Cardiac muscle cell (in vitro differentiated cells and primary cell): ENCODE data around the gene B4GALT1. TPM values are rescaled to one million over a fixed set of nuclear protein-coding genes. Genes with fewer than 3 reads are reported as not detected.
"Not testable (repeated sequence)": the region's sequence is repeated elsewhere in the genome, so short reads cannot be mapped to it uniquely, and the experiment has no call there.

Source experiments
- DNase-seq, 2 donors: peaks; one replicate each; pipeline versions ENCODE4 v3.0.0 to v3.0.0-alpha.2; 2010 to 2017; ENCODE audit warnings: low read depth in 1 of 2, low spot score in 1 of 2
- H3K27ac ChIP-seq: fragments of 200-600 bp; sonication (generic); 2 replicates; pipeline ENCODE4 v1.5.1; 2016
- H3K27me3 ChIP-seq: fragments of 200-600 bp; sonication (generic); 2 replicates; pipeline ENCODE4 v1.6.0; 2016; ENCODE audit warnings: control low read depth
- H3K36me3 ChIP-seq: fragments of 200-600 bp; sonication (generic); 2 replicates; pipeline ENCODE4 v1.5.1; 2016; ENCODE audit warnings: control low read depth
- H3K4me1 ChIP-seq: fragments of 200-600 bp; sonication (generic); 2 replicates; pipeline ENCODE4 v1.8.1; 2017; ENCODE audit warnings: low read depth, mild to moderate bottlenecking, mixed run types
- H3K4me3 ChIP-seq: fragments of 200-600 bp; sonication (generic); 2 replicates; pipeline ENCODE4 v1.5.1; 2016; ENCODE audit warnings: mild to moderate bottlenecking
- H3K9me3 ChIP-seq: fragments of 200-600 bp; sonication (generic); 2 replicates; pipeline ENCODE4 v1.5.1; 2017; ENCODE audit warnings: low read depth, mild to moderate bottlenecking, control low read depth
- CTCF ChIP-seq: IDR thresholded peaks from 2 replicates; pipeline ENCODE4 v1.5.1; 2012; ENCODE audit warnings: low read depth, mild to moderate bottlenecking, low read length
- polyA plus RNA-seq: library from polyadenylated mRNA; unstranded; fragments of >200 nt; fragmentation: Nextera tagmentation; extraction: Ambion mirVana; gene quantifications from 2 replicates; pipeline ENCODE4 v1.2.1, GENCODE V29; 2016
- total RNA-seq: library from RNA; depleted of rRNA; stranded (reverse); fragments of >200 nt; gene quantifications from 2 replicates; pipeline ENCODE4 v1.2.3, GENCODE V29; 2016

The B4GALT1 gene
- total and polyA plus RNA-seq, 2 experiments from 2014 or later, result 22.1 to 33.6 TPM

GRCh38 chr9:33166231-33167083 is 679 bp downstream of the B4GALT1 start:
- H3K4me1 ChIP-seq, result peaks cover 48% of the 10 kb centered on the region
- no peaks in the 10 kb centered on the region for H3K9me3 ChIP-seq
- no peaks in the 10 kb centered on the region for H3K36me3 ChIP-seq
- DNase-seq, result peak in 1 of 2 donors; percentile 59
- no peaks in the 10 kb centered on the region for H3K27me3 ChIP-seq
- H3K4me3 ChIP-seq, result peak overlapping the region; percentile 64
- no peak for TF ChIP-seq CTCF
- peak overlapping the region; percentile 88 for H3K27ac ChIP-seq

GRCh38 chr9:33165263-33166151 is 1.6 kb downstream of the B4GALT1 start:
- Histone ChIP-seq H3K9me3 (no peaks in the 10 kb centered on the region), H3K27me3 (no peaks in the 10 kb centered on the region), H3K4me3 (peak overlapping the region; percentile 64), H3K36me3 (no peaks in the 10 kb centered on the region), H3K27ac (peak overlapping the region; percentile 88), H3K4me1 (peaks cover 58% of the 10 kb centered on the region)
- DNase-seq, result peak; percentile 45 to 98
- no peak for TF ChIP-seq CTCF

GRCh38 chr9:33164921-33165262 is 2.2 kb downstream of the B4GALT1 start:
- peak in 1 of 2 donors; percentile 33 for DNase-seq
- H3K27me3 ChIP-seq, H3K36me3 ChIP-seq, H3K9me3 ChIP-seq: not testable (repeated sequence)
- peak overlapping the region; percentile 64 for H3K4me3 ChIP-seq
- peaks cover 64% of the 10 kb centered on the region for H3K4me1 ChIP-seq
- peak overlapping the region; percentile 88 for H3K27ac ChIP-seq

GRCh38 chr9:33164138-33164809 is 2.9 kb downstream of the B4GALT1 start:
- Histone ChIP-seq H3K27ac (peak overlapping the region; percentile 88), H3K4me1 (peaks cover 70% of the 10 kb centered on the region), H3K36me3 (no peaks in the 10 kb centered on the region), H3K9me3 (no peaks in the 10 kb centered on the region), H3K4me3 (no peak overlapping the region), H3K27me3 (no peaks in the 10 kb centered on the region)
- peak; percentile 66 for DNase-seq
- TF ChIP-seq CTCF, result no peak

- H3K4me1 ChIP-seq, result peaks cover 77% of the 10 kb centered on the region
- no peak overlapping the region for H3K4me3 ChIP-seq
- DNase-seq, result no peak
- H3K27me3 ChIP-seq, result no peaks in the 10 kb centered on the region
- no peaks in the 10 kb centered on the region for H3K36me3 ChIP-seq
- peak overlapping the region; percentile 88 for H3K27ac ChIP-seq
- TF ChIP-seq CTCF, result no peak
- no peaks in the 10 kb centered on the region for H3K9me3 ChIP-seq
These were observed 3.6 kb downstream of the B4GALT1 start for GRCh38 chr9:33163433-33164137.
